Astrocyte of the spinal cord (primary cell): ENCODE results near the gene ARSH.
"Not testable (repeated sequence)": the region's sequence is repeated elsewhere in the genome, so short reads cannot be mapped to it uniquely, and the experiment has no call there.

ENCODE experiments used
- DNase-seq: peaks from one replicate; pipeline ENCODE4 v3.0.0; 2011; ENCODE audit warnings: low read depth, low spot score
- H3K4me3 ChIP-seq: 2 replicates; pipeline ENCODE4 v1.5.1; 2011; ENCODE audit warnings: low read depth, mild to moderate bottlenecking, low read length, moderate library complexity
- CTCF ChIP-seq: IDR thresholded peaks from 2 replicates; pipeline ENCODE4 v1.5.1; 2012; ENCODE audit warnings: low read depth, mild to moderate bottlenecking, low read length, inconsistent platforms
- in situ Hi-C: cut with HindIII; loops from 2 replicates; pipeline ENCODE4 v1.10.0; 2017; ENCODE audit warnings: low sequenced_read_pairs

ARSH gene

GRCh38 chrX:3029129-3029528 is 22.8 kb downstream of the ARSH start:
- in situ Hi-C loops = no loop called here
- DNase-seq = no peak
- H3K4me3 ChIP-seq = no peak overlapping the region
- no peak for TF ChIP-seq CTCF

GRCh38 chrX:3037218-3037617 is 30.9 kb downstream of the ARSH start:
- TF ChIP-seq CTCF = no peak
- DNase-seq = no peak
- H3K4me3 ChIP-seq = no peak overlapping the region
- in situ Hi-C loops = no loop called here

- H3K4me3 ChIP-seq = no peak overlapping the region
- in situ Hi-C loops = no loop called here
- DNase-seq = no peak
- no peak for TF ChIP-seq CTCF
Observed at GRCh38 chrX:3044196-3044595, 37.9 kb downstream of the ARSH start.

GRCh38 chrX:3044671-3045070 is 38.3 kb downstream of the ARSH start:
- in situ Hi-C loops = no loop called here
- no peak for TF ChIP-seq CTCF
- no peak for DNase-seq
- H3K4me3 ChIP-seq = no peak overlapping the region

- no peak for DNase-seq
- TF ChIP-seq CTCF = no peak
- no peak overlapping the region for H3K4me3 ChIP-seq
- in situ Hi-C loops = no loop called here
Observed at GRCh38 chrX:3046253-3047240, 40.2 kb downstream of the ARSH start.

- DNase-seq, H3K4me3 ChIP-seq, in situ Hi-C loops: not testable (repeated sequence)
Observed at GRCh38 chrX:3050523-3051175, 44.3 kb downstream of the ARSH start.

GRCh38 chrX:3052860-3053259 is 46.5 kb downstream of the ARSH start:
- in situ Hi-C loops = no loop called here
- DNase-seq = no peak
- no peak for TF ChIP-seq CTCF
- no peak overlapping the region for H3K4me3 ChIP-seq
